Stimulated activated CD4-positive, alpha-beta T cell treated with anti-CD3 and anti-CD28 coated beads, Interleukin-4, amount 100 ng/mL, for 1 hour (primary cell): Measurements from ENCODE around the gene BSPRY.
"Not testable (repeated sequence)": the region's sequence is repeated elsewhere in the genome, so short reads cannot be mapped to it uniquely, and the experiment has no call there.

ENCODE experiments used
- DNase-seq: peaks from one replicate; pipeline ENCODE4 v3.0.0-alpha.2; 2020

BSPRY gene

GRCh38 chr9:113398796-113399195 lies 49.5 kb downstream of the BSPRY start:
- no peak for DNase-seq

DNA sequence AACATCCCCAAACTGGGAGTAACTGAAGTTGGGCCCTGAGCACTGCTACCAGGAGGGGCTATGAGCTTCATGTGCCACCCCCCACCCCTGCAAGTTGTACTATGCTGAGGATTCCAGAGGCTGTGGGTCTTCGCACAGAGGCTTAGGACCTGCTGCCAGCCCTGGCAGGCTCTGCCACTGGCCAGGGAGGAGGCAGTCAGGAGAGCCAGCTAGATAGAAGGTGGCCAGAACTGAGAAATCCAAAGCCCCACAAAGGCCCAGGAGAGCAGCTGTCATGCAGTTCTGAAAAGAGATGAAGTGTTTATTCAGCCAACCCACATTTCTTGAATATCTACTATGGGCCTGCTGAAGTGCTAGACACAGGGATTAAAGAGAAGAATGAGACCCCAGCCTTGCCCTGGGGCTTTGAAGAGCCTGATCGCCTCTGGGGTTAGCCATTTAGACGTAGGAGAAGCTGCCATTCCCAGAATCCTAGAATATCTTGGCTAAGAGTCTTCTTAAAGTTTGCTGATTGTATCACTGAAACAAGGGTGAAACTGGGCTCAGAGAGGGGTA lies 50.4 kb downstream of the BSPRY start:
- DNase-seq: no peak

- DNase-seq: peak; percentile 100
Observed at GRCh38 chr9:113401027-113401792, 51.9 kb downstream of the BSPRY start, which contains the start of gene ALAD. TSS of gene ALAD (minus strand) at chr9:113401284. CDS start at chr9:113393559, 7,725 bp downstream.

- DNase-seq: no peak
Observed at GRCh38 chr9:113403646-113404045, 54.3 kb downstream of the BSPRY start.

- DNase-seq: not testable (repeated sequence)
Observed at GRCh38 chr9:113406353-113406752, 57.0 kb downstream of the BSPRY start.

- DNase-seq: peak; percentile 49
Observed at GRCh38 chr9:113406873-113407511, 57.7 kb downstream of the BSPRY start.

- no peak for DNase-seq
Observed at GRCh38 chr9:113409481-113409880, 60.1 kb downstream of the BSPRY start.

- DNase-seq: no peak
Observed at GRCh38 chr9:113409883-113410206, 60.5 kb downstream of the BSPRY start.

DNA sequence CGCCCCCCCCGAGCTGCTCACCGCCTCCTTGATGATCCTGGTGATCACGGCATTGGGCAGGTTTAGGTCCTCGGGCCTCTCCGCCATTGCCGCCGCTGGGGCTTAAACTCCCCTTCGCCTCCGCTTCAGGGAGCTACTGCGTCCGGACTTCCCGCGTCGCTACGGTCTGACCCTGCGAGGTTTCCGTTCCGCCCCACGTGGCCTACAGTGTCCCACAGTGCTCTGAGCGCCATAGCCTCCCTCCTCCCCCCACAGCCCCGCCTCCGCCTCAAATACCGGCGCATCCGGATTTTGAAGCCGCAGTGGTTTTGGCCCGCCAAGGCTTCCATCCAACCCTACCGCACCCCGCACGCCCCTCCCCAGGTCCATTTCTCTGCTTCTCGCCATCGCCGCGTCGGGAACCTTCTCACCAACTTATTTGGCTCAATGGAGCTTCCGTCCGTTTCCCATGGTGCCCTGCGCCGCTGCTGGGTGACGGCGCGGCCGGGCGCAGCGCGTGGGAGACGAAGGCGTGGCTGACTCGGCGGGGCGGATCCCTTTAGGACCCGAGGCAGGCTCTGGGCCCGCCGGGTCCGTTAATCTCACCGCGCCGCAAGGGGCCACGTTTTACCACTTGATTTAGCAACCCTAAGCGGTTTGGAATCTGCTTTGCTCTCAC lies 61.0 kb downstream of the BSPRY start, which contains the start of the genes C9orf43 and POLE3:
Gene C9orf43 (plus strand): TSS at position 541 of the 658 bp plus-strand sequence. CDS start 2,747 bp downstream, outside the sequence.
Gene POLE3 (minus strand): TSS at position 469 of the 658 bp plus-strand sequence. CDS start 382 bp downstream, at position 87.
- DNase-seq: peak; percentile 97

DNA sequence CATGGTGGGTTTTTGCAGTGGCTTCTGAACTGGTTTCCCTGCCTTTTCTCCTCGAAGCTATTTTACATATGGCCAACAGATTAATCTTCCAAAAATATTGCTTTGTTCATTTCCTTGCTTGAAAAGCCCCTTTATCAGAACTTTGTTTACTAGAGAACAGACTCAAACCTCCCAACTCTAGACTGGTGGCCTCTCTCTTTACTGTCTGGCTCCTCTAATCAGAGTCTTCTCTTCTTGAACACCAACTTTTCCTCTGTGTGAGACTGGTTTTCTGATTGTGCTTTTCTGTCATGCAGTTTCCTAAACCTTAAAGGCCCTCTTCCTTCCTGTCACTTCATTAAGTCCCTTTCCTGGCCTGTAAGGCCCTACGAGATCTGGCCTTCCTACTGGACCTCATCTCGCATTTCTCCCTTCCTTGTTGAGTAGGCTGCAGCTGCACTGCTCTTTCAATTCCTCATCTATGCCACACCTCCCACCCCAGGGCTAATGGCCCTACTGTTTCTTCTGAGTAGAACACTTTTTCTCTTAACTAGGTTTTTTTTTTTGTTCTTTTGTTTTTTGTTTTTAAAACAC lies 66.9 kb downstream of the BSPRY start:
- DNase-seq: no peak

DNA sequence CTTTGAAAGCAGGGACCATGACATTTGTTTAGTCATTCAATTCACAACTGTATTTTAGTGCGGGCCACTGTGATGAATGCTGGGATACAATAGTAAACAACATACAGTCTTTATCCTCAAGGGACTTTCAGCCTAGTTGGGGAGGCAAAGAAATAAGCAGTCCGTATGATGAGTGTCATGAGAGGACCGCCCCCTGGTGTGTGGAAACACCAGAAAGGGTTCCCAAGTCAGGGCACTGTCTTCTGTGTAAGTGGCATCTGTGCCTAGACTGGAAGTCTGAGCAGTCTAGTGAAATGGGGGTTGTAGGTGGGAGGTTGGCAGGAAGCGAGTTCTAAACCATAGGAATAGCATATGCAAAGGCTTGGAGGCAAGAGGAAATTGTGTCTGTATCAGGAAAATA lies 68.0 kb downstream of the BSPRY start:
- DNase-seq: no peak
